Prostate gland (tissue), 2 donors: ENCODE data around the gene SLA2.

ENCODE experiments used
- CTCF ChIP-seq, 4 experiments: fragments of 200-600 bp in 2 of 4; fragments of 450-650 bp in 2 of 4; sonication (generic) in 2 of 4; IDR thresholded peaks; 1 replicate in 3 of 4; 2 replicates in 1 of 4; pipeline ENCODE4 v1.5.1; 2016 to 2019; ENCODE audit warnings: antibody characterized with exemption in 4 of 4, mild to moderate bottlenecking in 2 of 4, moderate library complexity in 2 of 4
- POLR2A ChIP-seq: fragments of 450-650 bp; IDR thresholded peaks from one replicate; pipeline ENCODE4 v1.6.1; 2016; ENCODE audit warnings: antibody characterized with exemption, mild to moderate bottlenecking
- POLR2AphosphoS5 ChIP-seq: sonication (generic); formaldehyde crosslinking; IDR thresholded peaks from one replicate; pipeline ENCODE4 v1.6.1; 2017; ENCODE audit warnings: antibody characterized with exemption

DNA sequence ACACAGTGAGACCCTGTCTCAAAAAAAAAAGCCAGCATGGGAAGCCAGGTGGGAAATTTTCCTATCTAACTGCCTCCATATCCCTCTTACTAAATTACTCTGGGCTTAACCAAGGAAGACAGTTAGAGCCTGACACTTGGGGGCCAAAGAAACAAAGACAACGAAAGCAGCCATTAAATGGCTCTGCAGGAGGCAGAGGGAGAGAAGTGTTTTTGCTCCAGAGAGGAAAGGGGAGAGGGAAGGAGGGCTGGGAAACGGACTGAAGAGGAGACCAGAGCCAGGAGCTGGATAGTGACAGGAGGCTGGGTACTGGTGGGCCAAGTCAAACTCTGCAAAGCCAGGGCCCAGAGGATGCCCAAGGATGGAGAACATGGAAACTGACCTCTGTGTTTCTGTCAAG, 83.3 kb downstream of the SLA2 start:
- no peak for TF ChIP-seq POLR2A
- no peak for TF ChIP-seq CTCF (IDR thresholded peaks at IDR 0.05)
- no peak for TF ChIP-seq POLR2AphosphoS5
